Measurements from ENCODE around the gene ESR1. TPM values are rescaled to one million over a fixed set of nuclear protein-coding genes. Genes with fewer than 3 reads are reported as not detected.

Gene ESR1
- total RNA-seq, 1 donor from 2014 or later = not detected

DNA sequence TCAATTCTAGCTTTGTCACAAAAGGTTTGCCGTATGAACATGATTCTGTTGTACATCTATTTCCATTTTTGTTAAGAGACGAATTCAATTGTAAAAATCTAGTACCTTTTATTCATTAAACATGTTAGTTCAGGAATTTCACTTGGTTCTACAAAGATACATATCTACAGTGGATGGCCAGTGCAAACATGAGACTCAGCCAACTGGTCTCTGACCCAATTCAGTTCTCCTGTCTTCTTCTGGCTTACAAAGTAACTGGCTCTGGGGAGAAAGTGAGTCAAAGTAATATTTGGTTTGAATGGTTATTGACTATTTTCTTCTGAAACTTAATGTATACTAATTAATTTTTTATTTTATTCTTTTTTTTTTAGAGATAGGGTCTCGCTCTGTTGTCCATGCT lies 70.0 kb downstream of the ESR1 start:
- Histone ChIP-seq H3K9me3 (ENCODE audit: low read depth) (no peaks in the 10 kb centered on the region), H3K27ac (no peak overlapping the region), H3K36me3 (no peaks in the 10 kb centered on the region), H3F3A (ENCODE audit: low read depth) (no peaks in the 10 kb centered on the region), H3K4me2 (no peak overlapping the region), H2AFZ (replicated peaks) (no peak overlapping the region), H3K27me3 (no peaks in the 10 kb centered on the region), H3K4me1 (no peaks in the 10 kb centered on the region), H4K20me1 (ENCODE audit: low read depth) (no peaks in the 10 kb centered on the region), H3K9ac (no peak overlapping the region), H3K4me3 (no peak overlapping the region), H3K79me2 (ENCODE audit: low read depth) (no peaks in the 10 kb centered on the region)
- Mint-ChIP-seq H3K4me3 (no peak overlapping the region), H3K9me3 (no peaks in the 10 kb centered on the region), H3K27ac (no peak overlapping the region), H3K27me3 (ENCODE audit: insufficient read depth, low read depth) (peaks cover 2% of the 10 kb centered on the region), H3K4me1 (no peaks in the 10 kb centered on the region), H3K36me3 (no peaks in the 10 kb centered on the region)
- no peak for DNase-seq (ENCODE audit: low spot score)
- no peak for TF ChIP-seq EZH2phosphoT487 (IDR thresholded peaks at IDR 0.05)
- no peak for TF ChIP-seq EZH2 (IDR thresholded peaks at IDR 0.05)
- TF ChIP-seq, protein P1, sequence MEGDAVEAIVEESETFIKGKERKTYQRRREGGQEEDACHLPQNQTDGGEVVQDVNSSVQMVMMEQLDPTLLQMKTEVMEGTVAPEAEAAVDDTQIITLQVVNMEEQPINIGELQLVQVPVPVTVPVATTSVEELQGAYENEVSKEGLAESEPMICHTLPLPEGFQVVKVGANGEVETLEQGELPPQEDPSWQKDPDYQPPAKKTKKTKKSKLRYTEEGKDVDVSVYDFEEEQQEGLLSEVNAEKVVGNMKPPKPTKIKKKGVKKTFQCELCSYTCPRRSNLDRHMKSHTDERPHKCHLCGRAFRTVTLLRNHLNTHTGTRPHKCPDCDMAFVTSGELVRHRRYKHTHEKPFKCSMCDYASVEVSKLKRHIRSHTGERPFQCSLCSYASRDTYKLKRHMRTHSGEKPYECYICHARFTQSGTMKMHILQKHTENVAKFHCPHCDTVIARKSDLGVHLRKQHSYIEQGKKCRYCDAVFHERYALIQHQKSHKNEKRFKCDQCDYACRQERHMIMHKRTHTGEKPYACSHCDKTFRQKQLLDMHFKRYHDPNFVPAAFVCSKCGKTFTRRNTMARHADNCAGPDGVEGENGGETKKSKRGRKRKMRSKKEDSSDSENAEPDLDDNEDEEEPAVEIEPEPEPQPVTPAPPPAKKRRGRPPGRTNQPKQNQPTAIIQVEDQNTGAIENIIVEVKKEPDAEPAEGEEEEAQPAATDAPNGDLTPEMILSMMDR (IDR thresholded peaks at IDR 0.05) = no peak

- Histone ChIP-seq H3F3A (ENCODE audit: low read depth) (no peaks in the 10 kb centered on the region), H3K4me1 (no peaks in the 10 kb centered on the region), H3K4me3 (no peak overlapping the region), H3K27me3 (no peaks in the 10 kb centered on the region), H3K4me2 (no peak overlapping the region), H3K36me3 (no peaks in the 10 kb centered on the region), H3K9ac (no peak overlapping the region), H4K20me1 (ENCODE audit: low read depth) (no peaks in the 10 kb centered on the region), H2AFZ (replicated peaks) (no peak overlapping the region), H3K79me2 (ENCODE audit: low read depth) (no peaks in the 10 kb centered on the region), H3K9me3 (ENCODE audit: low read depth) (no peaks in the 10 kb centered on the region), H3K27ac (no peak overlapping the region)
- no peaks in the 10 kb centered on the region for H3K9me3 Mint-ChIP-seq
- no peak for TF ChIP-seq EZH2phosphoT487 (IDR thresholded peaks at IDR 0.05)
- H3K27ac Mint-ChIP-seq = no peak overlapping the region
- no peaks in the 10 kb centered on the region for H3K36me3 Mint-ChIP-seq
- H3K4me3 Mint-ChIP-seq = no peak overlapping the region
- DNase-seq (ENCODE audit: low spot score) = no peak
- H3K4me1 Mint-ChIP-seq = no peaks in the 10 kb centered on the region
- no peaks in the 10 kb centered on the region for H3K27me3 Mint-ChIP-seq (ENCODE audit: insufficient read depth, low read depth)
These were observed 73.7 kb downstream of the ESR1 start for GRCh38 chr6:151881231-151881630.

DNA sequence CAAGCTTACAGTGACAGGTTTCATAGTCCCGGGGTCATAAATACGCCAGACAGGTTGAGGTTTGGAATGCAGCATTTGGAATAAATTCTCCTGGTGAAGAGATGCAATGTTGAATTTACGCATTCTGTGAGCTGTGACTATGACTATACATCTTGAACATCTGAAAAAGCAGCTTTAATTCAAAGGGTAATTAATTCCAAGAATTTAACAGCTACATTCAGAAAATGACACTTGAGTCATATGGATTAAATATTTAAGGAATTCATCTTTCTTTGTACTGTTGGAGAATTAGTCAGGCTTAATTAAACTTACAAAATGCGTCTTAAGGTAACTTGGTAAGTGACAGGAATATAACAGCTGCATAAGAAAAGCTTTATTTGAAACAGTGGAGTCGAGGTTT lies 74.7 kb downstream of the ESR1 start:
- Histone ChIP-seq H2AFZ (replicated peaks) (no peak overlapping the region), H3K27ac (no peak overlapping the region), H3K9me3 (ENCODE audit: low read depth) (no peaks in the 10 kb centered on the region), H3K27me3 (no peaks in the 10 kb centered on the region), H3K4me2 (no peak overlapping the region), H3F3A (ENCODE audit: low read depth) (no peaks in the 10 kb centered on the region), H3K79me2 (ENCODE audit: low read depth) (no peaks in the 10 kb centered on the region), H3K36me3 (no peaks in the 10 kb centered on the region), H3K9ac (no peak overlapping the region), H4K20me1 (ENCODE audit: low read depth) (no peaks in the 10 kb centered on the region), H3K4me3 (no peak overlapping the region), H3K4me1 (no peaks in the 10 kb centered on the region)
- no peaks in the 10 kb centered on the region for H3K9me3 Mint-ChIP-seq
- no peaks in the 10 kb centered on the region for H3K4me1 Mint-ChIP-seq
- TF ChIP-seq, protein P1 (IDR thresholded peaks at IDR 0.05) = no peak
- TF ChIP-seq EZH2phosphoT487 (IDR thresholded peaks at IDR 0.05) = no peak
- TF ChIP-seq EZH2 (IDR thresholded peaks at IDR 0.05) = no peak
- H3K4me3 Mint-ChIP-seq = no peak overlapping the region
- no peaks in the 10 kb centered on the region for H3K36me3 Mint-ChIP-seq
- no peak overlapping the region for H3K27ac Mint-ChIP-seq
- H3K27me3 Mint-ChIP-seq (ENCODE audit: insufficient read depth, low read depth) = no peaks in the 10 kb centered on the region
- no peak for DNase-seq (ENCODE audit: low spot score)

- H3K4me3 ChIP-seq = no peak overlapping the region
- Mint-ChIP-seq H3K4me1 (no peaks in the 10 kb centered on the region), H3K4me3 (no peak overlapping the region), H3K36me3 (no peaks in the 10 kb centered on the region), H3K27ac (no peak overlapping the region), H3K27me3 (ENCODE audit: insufficient read depth, low read depth) (no peaks in the 10 kb centered on the region), H3K9me3 (no peaks in the 10 kb centered on the region)
- no peak overlapping the region for H3K4me2 ChIP-seq
- no peaks in the 10 kb centered on the region for H4K20me1 ChIP-seq (ENCODE audit: low read depth)
- no peaks in the 10 kb centered on the region for H3K27me3 ChIP-seq
- H3K27ac ChIP-seq = no peak overlapping the region
- H2AFZ ChIP-seq (replicated peaks) = no peak overlapping the region
- H3K79me2 ChIP-seq (ENCODE audit: low read depth) = no peaks in the 10 kb centered on the region
- H3K9ac ChIP-seq = no peak overlapping the region
- no peaks in the 10 kb centered on the region for H3K9me3 ChIP-seq (ENCODE audit: low read depth)
- TF ChIP-seq EZH2 (IDR thresholded peaks at IDR 0.05) (no peak), EZH2phosphoT487 (IDR thresholded peaks at IDR 0.05) (no peak)
- TF ChIP-seq, protein P1 (IDR thresholded peaks at IDR 0.05) = no peak
- no peak for DNase-seq (ENCODE audit: low spot score)
- no peaks in the 10 kb centered on the region for H3F3A ChIP-seq (ENCODE audit: low read depth)
- H3K36me3 ChIP-seq = no peaks in the 10 kb centered on the region
- H3K4me1 ChIP-seq = no peaks in the 10 kb centered on the region
These were observed 77.8 kb downstream of the ESR1 start for GRCh38 chr6:151885234-151885633.
